Left lung (tissue), 10 donors: Measurements from ENCODE around the gene GABRB2. TPM values are rescaled to one million over a fixed set of nuclear protein-coding genes. Genes with fewer than 3 reads are reported as not detected.

Experiments used
- ATAC-seq: fragments of 200-7000 bp; cut with Tn5 transposase; one replicate; pipeline ENCODE4 v1.9.1; 2020; ENCODE audit warnings: moderate library complexity
- DNase-seq, 4 donors: peaks; one replicate each; pipeline ENCODE4 v3.0.0-alpha.2; 2013 to 2020
- H3K27ac ChIP-seq, 2 donors: fragments of 200-600 bp; sonication (generic) in 1 of 2; one replicate each; pipeline versions ENCODE4 v1.5.0 to v1.8.0; 2020 to 2021
- H3K27me3 ChIP-seq, 2 donors: fragments of 200-600 bp; sonication (generic) in 1 of 2; one replicate each; pipeline versions ENCODE4 v1.5.0 to v1.8.0; 2020 to 2021
- H3K36me3 ChIP-seq, 2 donors: fragments of 200-600 bp; sonication (generic) in 1 of 2; one replicate each; pipeline versions ENCODE4 v1.5.0 to v1.8.0; 2020 to 2021
- H3K4me1 ChIP-seq, 2 donors: fragments of 200-600 bp; one replicate each; pipeline ENCODE4 v1.8.0; 2021
- H3K4me3 ChIP-seq, 2 donors: fragments of 200-600 bp; sonication (generic) in 1 of 2; one replicate each; pipeline versions ENCODE4 v1.5.0 to v1.8.0; 2020 to 2021; ENCODE audit warnings: mild to moderate bottlenecking in 1 of 2
- H3K9me3 ChIP-seq, 2 donors: fragments of 200-600 bp; sonication (generic) in 1 of 2; one replicate each; pipeline versions ENCODE4 v1.5.0 to v1.8.0; 2020 to 2021
- CTCF ChIP-seq, 2 donors: fragments of 200-600 bp; sonication (generic) in 1 of 2; IDR thresholded peaks; one replicate each; pipeline versions ENCODE4 v1.5.0 to v1.8.0; 2021; ENCODE audit warnings: antibody characterized with exemption in 2 of 2
- intact Hi-C, 2 donors: fragments of 100-400 bp; cut with DNase I; formaldehyde crosslinking; loops; one replicate each; pipeline versions ENCODE4 v1.11.2 to v1.14.2; 2022
- polyA plus RNA-seq, 6 donors: library from polyadenylated mRNA; unstranded; fragments of 120-200 nt; gene quantifications; one replicate each; pipeline ENCODE4 v1.2.1, GENCODE V29; 2013; ENCODE audit not compliant: insufficient read length in 6 of 6
- total RNA-seq, 2 donors: library from RNA; stranded (reverse); fragmentation: NEBNext Ultra II Directional; extraction: Animal tissue kit (Norgen Biotek cat#: 25700); gene quantifications; one replicate each; pipeline ENCODE4 v1.2.1, GENCODE V29; 2021
- donor health status: DM: no; HTN: yes; CAD: no.
- donor health status: DM: no; HTN: no; CAD: no.

Gene GABRB2
- total and polyA plus RNA-seq, 8 donors, result 0.50 to 3.1 (median 1.6) TPM

- H3K9me3 ChIP-seq, result no peaks in the 10 kb centered on the region
- DNase-seq, result no peak
- no peak for TF ChIP-seq CTCF (IDR thresholded peaks at IDR 0.05)
- no peak overlapping the region for H3K27ac ChIP-seq
- H3K36me3 ChIP-seq, result no peaks in the 10 kb centered on the region
- intact Hi-C loops, result no loop called here
- H3K4me1 ChIP-seq, result no peaks in the 10 kb centered on the region
- ATAC-seq, result no peak
- no peak overlapping the region for H3K4me3 ChIP-seq
- no peaks in the 10 kb centered on the region for H3K27me3 ChIP-seq
Observed at GRCh38 chr5:161562446-161562845, 15.9 kb upstream of the GABRB2 start.

- ATAC-seq (peak; percentile 36), DNase-seq (no peak)
- H3K9me3 ChIP-seq, result no peaks in the 10 kb centered on the region
- no peak overlapping the region for H3K4me3 ChIP-seq
- no peak for TF ChIP-seq CTCF (IDR thresholded peaks at IDR 0.05)
- peaks cover 0 to 27% of the 10 kb centered on the region in 2 donors for H3K4me1 ChIP-seq
- peaks cover 26 to 63% of the 10 kb centered on the region in 2 donors for H3K27me3 ChIP-seq
- no peak overlapping the region for H3K27ac ChIP-seq
- intact Hi-C loops, result no loop called here
- no peaks in the 10 kb centered on the region for H3K36me3 ChIP-seq
Observed at GRCh38 chr5:161549106-161549505, 2.6 kb upstream of the GABRB2 start.

GRCh38 chr5:161548487-161549094 lies 2.1 kb upstream of the GABRB2 start:
- H3K27me3 ChIP-seq, result peaks cover 26 to 67% of the 10 kb centered on the region in 2 donors
- TF ChIP-seq CTCF (IDR thresholded peaks at IDR 0.05), result no peak
- peaks cover 0 to 28% of the 10 kb centered on the region in 2 donors for H3K4me1 ChIP-seq
- DNase-seq (peak in 1 of 4 donors; percentile 68), ATAC-seq (no peak)
- intact Hi-C loops, result no loop called here
- no peak overlapping the region for H3K27ac ChIP-seq
- H3K9me3 ChIP-seq, result no peaks in the 10 kb centered on the region
- no peaks in the 10 kb centered on the region for H3K36me3 ChIP-seq
- no peak overlapping the region for H3K4me3 ChIP-seq

- no peaks in the 10 kb centered on the region for H3K36me3 ChIP-seq
- no peak for TF ChIP-seq CTCF (IDR thresholded peaks at IDR 0.05)
- H3K4me1 ChIP-seq, result peaks cover 0 to 28% of the 10 kb centered on the region in 2 donors
- H3K27ac ChIP-seq, result no peak overlapping the region
- DNase-seq (peak in 1 of 4 donors; percentile 73), ATAC-seq (peak; percentile 23)
- intact Hi-C loops, result no loop called here
- peak overlapping the region; percentile 35 to 38 for H3K4me3 ChIP-seq
- peaks cover 26 to 70% of the 10 kb centered on the region in 2 donors for H3K27me3 ChIP-seq
- no peaks in the 10 kb centered on the region for H3K9me3 ChIP-seq
Observed at GRCh38 chr5:161547738-161548486, 1.4 kb upstream of the GABRB2 start.

- TF ChIP-seq CTCF (IDR thresholded peaks at IDR 0.05), result no peak
- H3K27ac ChIP-seq, result no peak overlapping the region
- H3K27me3 ChIP-seq, result peaks cover 26 to 74% of the 10 kb centered on the region in 2 donors
- peaks cover 0 to 28% of the 10 kb centered on the region in 2 donors for H3K4me1 ChIP-seq
- H3K4me3 ChIP-seq, result peak overlapping the region; percentile 35 to 38
- no peak for DNase-seq
- no peaks in the 10 kb centered on the region for H3K9me3 ChIP-seq
- ATAC-seq, result no peak
- intact Hi-C loops, result no loop called here
- H3K36me3 ChIP-seq, result no peaks in the 10 kb centered on the region
Observed at GRCh38 chr5:161547406-161547737, 847 bp upstream of the GABRB2 start.
